NCI-H82 treated with DMSO at 0.1 percent for 48 hours (cell line): Measurements from ENCODE around the gene NFKB2.

ENCODE experiments used
- DNase-seq: peaks from one replicate; lab custom pipeline; 2025; ENCODE audit not compliant: unreplicated experiment; lab: John Stamatoyannopoulos, UW

The NFKB2 gene

GRCh38 chr10:102394079-102394800 lies 1.3 kb upstream of the NFKB2 start:
- peak; percentile 35 for DNase-seq

- no peak for DNase-seq
Observed at GRCh38 chr10:102394801-102395399, 605 bp upstream of the NFKB2 start.

GRCh38 chr10:102396317-102396650 lies 779 bp downstream of the NFKB2 start:
- no peak for DNase-seq

- DNase-seq = no peak
Observed at GRCh38 chr10:102396730-102397151, 1.2 kb downstream of the NFKB2 start.

- no peak for DNase-seq
Observed at GRCh38 chr10:102397222-102398171, 2.0 kb downstream of the NFKB2 start.

GRCh38 chr10:102398172-102399020 lies 2.9 kb downstream of the NFKB2 start:
- no peak for DNase-seq

- peak; percentile 49 for DNase-seq
Observed at GRCh38 chr10:102399217-102400021, 3.9 kb downstream of the NFKB2 start.

GRCh38 chr10:102400076-102400475 lies 4.6 kb downstream of the NFKB2 start:
- no peak for DNase-seq

GRCh38 chr10:102400598-102401341 lies 5.3 kb downstream of the NFKB2 start:
- no peak for DNase-seq

- DNase-seq = no peak
Observed at GRCh38 chr10:102401342-102401654, 5.8 kb downstream of the NFKB2 start.

GRCh38 chr10:102401735-102402511 lies 6.4 kb downstream of the NFKB2 start:
- no peak for DNase-seq

- DNase-seq = no peak
Observed at GRCh38 chr10:102402512-102402896, 7.0 kb downstream of the NFKB2 start.

GRCh38 chr10:102403115-102403514 lies 7.6 kb downstream of the NFKB2 start:
- no peak for DNase-seq

- no peak for DNase-seq
Observed at GRCh38 chr10:102404361-102405107, 9.0 kb downstream of the NFKB2 start.

- DNase-seq = no peak
Observed at GRCh38 chr10:102405108-102405571, 9.6 kb downstream of the NFKB2 start.

- no peak for DNase-seq
Observed at GRCh38 chr10:102405632-102406031, 10.1 kb downstream of the NFKB2 start.

GRCh38 chr10:102406815-102407214 lies 11.3 kb downstream of the NFKB2 start:
- DNase-seq = no peak
